Measurements from ENCODE around the gene MPLKIP.
"Not testable (repeated sequence)": the region's sequence is repeated elsewhere in the genome, so short reads cannot be mapped to it uniquely, and the experiment has no call there.

Gene MPLKIP

DNA sequence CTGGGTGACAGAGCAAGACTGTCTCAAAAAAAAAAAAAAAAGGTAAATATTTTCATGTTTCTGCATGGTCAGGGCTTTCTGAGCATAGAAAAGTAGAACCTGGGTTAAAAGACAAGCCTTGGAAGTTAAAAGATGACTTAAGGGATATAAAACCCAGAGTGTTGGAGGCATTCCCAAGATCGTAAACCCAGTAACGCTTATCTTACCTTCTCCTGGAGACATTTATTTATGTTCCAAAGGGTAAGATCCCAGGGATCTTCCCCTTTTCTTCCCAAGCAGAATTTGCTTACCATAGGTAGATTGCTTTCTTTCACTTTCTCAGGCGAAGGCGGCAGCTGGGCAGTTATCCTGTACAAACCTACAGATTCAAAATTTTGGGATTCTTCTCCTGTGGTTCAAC, 22.6 kb upstream of the MPLKIP start:
- Histone ChIP-seq H3K4me1 (ENCODE audit: control insufficient read depth, insufficient read depth, low read length, poor library complexity, severe bottlenecking) (no peaks in the 10 kb centered on the region), H3K36me3 (ENCODE audit: control insufficient read depth, insufficient read depth, low read length) (no peaks in the 10 kb centered on the region), H3K4me3 (ENCODE audit: insufficient read depth, low read depth, low read length, poor library complexity, severe bottlenecking) (no peak overlapping the region), H3K27me3 (replicated peaks; ENCODE audit: control insufficient read depth, insufficient read depth, low read length, poor library complexity, severe bottlenecking) (no peaks in the 10 kb centered on the region), H3K27ac (ENCODE audit: insufficient read depth, low read length, poor library complexity, severe bottlenecking) (no peak overlapping the region), H3K9me3 (ENCODE audit: control insufficient read depth, low read length) (no peaks in the 10 kb centered on the region)
- DNase-seq: no peak

DNA sequence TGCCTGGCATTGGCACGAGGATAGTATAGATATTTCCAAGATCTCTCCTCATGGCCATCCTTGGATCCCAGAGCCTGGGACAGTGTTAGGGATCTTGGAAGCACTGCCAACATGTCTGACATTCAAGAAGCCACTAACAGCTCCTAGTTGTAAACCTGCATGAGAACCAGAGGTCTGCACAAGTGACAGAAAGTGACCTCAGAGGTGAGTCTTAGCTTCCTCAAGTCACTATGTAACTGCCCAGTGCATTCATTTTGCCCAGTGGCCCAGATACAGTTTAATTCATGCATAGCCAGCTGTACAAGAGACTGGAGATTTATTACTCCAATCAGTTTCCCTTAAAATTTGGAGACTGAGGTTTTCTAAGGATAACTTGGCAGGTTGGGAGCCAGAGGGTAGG, 17.1 kb upstream of the MPLKIP start:
- Histone ChIP-seq H3K4me1 (ENCODE audit: control insufficient read depth, insufficient read depth, low read length, poor library complexity, severe bottlenecking) (no peaks in the 10 kb centered on the region), H3K27ac (ENCODE audit: insufficient read depth, low read length, poor library complexity, severe bottlenecking) (no peak overlapping the region), H3K27me3 (replicated peaks; ENCODE audit: control insufficient read depth, insufficient read depth, low read length, poor library complexity, severe bottlenecking) (no peaks in the 10 kb centered on the region), H3K36me3 (ENCODE audit: control insufficient read depth, insufficient read depth, low read length) (no peaks in the 10 kb centered on the region), H3K4me3 (ENCODE audit: insufficient read depth, low read depth, low read length, poor library complexity, severe bottlenecking) (no peak overlapping the region), H3K9me3 (ENCODE audit: control insufficient read depth, low read length) (no peaks in the 10 kb centered on the region)
- no peak for DNase-seq

DNA sequence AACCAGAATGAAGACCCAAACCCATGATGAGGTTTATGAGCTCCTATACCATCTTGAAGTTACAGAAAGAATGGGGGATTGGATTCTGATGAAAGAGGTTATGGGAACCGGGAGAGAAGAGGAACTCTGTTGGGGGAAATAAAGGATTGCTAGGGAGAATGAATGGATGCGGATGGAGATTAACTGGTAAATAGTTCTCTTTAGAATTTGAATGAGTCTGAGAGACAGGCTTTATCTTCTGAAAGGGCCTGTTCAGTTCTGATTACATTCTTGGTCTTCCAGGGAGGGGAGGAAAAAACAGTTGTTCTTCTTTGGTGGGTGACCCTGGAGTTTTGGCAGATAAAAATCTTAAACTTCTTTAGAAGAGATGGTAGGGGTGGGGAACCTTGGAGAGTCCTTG, 14.2 kb upstream of the MPLKIP start:
- no peak for DNase-seq
- H3K9me3 ChIP-seq (ENCODE audit: control insufficient read depth, low read length): no peaks in the 10 kb centered on the region
- no peak overlapping the region for H3K4me3 ChIP-seq (ENCODE audit: insufficient read depth, low read depth, low read length, poor library complexity, severe bottlenecking)
- H3K36me3 ChIP-seq (ENCODE audit: control insufficient read depth, insufficient read depth, low read length): no peaks in the 10 kb centered on the region
- H3K27me3 ChIP-seq (replicated peaks; ENCODE audit: control insufficient read depth, insufficient read depth, low read length, poor library complexity, severe bottlenecking): no peaks in the 10 kb centered on the region
- H3K4me1 ChIP-seq (ENCODE audit: control insufficient read depth, insufficient read depth, low read length, poor library complexity, severe bottlenecking): no peaks in the 10 kb centered on the region
- H3K27ac ChIP-seq (ENCODE audit: insufficient read depth, low read length, poor library complexity, severe bottlenecking): no peak overlapping the region

DNA sequence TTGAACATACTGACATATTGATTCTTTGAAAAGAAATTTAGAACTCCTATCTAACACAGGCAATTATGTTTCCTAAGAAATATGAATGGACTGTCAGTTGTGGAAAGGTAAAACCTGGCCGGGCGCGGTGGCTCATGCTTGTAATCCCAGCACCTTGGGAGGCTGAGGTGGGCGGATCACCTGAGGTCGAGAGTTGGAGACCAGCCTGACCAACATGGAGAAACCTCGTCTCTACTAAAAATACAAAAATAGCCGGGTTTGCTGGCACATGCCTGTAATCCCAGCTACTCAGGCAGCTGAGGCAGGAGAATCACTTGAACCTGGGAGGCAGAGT, 13.8 kb upstream of the MPLKIP start:
- not testable (repeated sequence) for H3K4me1 ChIP-seq (ENCODE audit: control insufficient read depth, insufficient read depth, low read length, poor library complexity, severe bottlenecking); H3K4me3 ChIP-seq (ENCODE audit: insufficient read depth, low read depth, low read length, poor library complexity, severe bottlenecking); H3K9me3 ChIP-seq (ENCODE audit: control insufficient read depth, low read length); H3K27ac ChIP-seq (ENCODE audit: insufficient read depth, low read length, poor library complexity, severe bottlenecking); H3K27me3 ChIP-seq (replicated peaks; ENCODE audit: control insufficient read depth, insufficient read depth, low read length, poor library complexity, severe bottlenecking); H3K36me3 ChIP-seq (ENCODE audit: control insufficient read depth, insufficient read depth, low read length); DNase-seq

DNA sequence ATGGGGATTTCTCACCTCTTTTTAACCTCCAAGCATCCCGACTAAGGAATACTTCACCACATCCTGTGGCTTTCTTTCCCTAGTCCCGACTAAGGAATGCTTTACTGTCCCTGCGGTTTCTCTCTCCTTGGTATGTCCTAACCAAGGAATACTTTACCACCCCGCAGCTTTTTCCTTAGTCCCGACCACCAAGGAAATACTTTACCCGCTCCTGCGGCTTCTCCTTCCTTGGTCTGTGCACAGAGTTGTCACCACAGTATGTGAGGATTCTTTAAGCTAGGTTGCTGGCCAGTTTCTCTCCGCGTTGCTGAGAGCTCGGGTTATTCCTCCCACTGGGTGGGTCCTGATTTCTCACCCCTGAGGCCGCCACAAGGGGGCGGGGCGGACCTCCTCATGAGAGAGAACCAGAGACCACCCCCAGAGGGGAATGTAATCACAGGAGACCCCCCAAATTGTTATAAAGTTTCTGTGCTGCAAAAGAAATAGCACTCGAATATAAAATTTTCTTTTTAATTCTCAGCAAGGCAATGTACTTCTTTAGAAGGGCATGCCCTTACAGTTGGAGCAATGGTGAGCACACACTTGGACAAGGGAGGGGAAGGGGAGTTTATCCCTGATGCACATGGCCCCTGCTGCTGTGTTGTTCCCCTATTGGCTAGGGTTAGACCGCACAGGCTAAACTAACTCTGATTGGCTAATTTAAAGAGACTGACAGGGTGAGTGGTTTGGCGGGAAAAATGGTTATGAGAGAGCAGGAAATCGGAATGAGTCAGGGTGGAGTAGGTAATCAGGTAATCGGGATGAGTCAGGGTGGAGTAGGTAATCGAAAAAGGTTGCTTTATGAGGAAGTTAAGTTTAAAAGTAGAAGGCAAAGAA, 13.2 kb upstream of the MPLKIP start:
- Histone ChIP-seq H3K9me3 (ENCODE audit: control insufficient read depth, low read length) (no peaks in the 10 kb centered on the region), H3K4me1 (ENCODE audit: control insufficient read depth, insufficient read depth, low read length, poor library complexity, severe bottlenecking) (no peaks in the 10 kb centered on the region), H3K36me3 (ENCODE audit: control insufficient read depth, insufficient read depth, low read length) (no peaks in the 10 kb centered on the region), H3K27me3 (replicated peaks; ENCODE audit: control insufficient read depth, insufficient read depth, low read length, poor library complexity, severe bottlenecking) (no peaks in the 10 kb centered on the region), H3K27ac (ENCODE audit: insufficient read depth, low read length, poor library complexity, severe bottlenecking) (no peak overlapping the region), H3K4me3 (ENCODE audit: insufficient read depth, low read depth, low read length, poor library complexity, severe bottlenecking) (no peak overlapping the region)
- no peak for DNase-seq

DNA sequence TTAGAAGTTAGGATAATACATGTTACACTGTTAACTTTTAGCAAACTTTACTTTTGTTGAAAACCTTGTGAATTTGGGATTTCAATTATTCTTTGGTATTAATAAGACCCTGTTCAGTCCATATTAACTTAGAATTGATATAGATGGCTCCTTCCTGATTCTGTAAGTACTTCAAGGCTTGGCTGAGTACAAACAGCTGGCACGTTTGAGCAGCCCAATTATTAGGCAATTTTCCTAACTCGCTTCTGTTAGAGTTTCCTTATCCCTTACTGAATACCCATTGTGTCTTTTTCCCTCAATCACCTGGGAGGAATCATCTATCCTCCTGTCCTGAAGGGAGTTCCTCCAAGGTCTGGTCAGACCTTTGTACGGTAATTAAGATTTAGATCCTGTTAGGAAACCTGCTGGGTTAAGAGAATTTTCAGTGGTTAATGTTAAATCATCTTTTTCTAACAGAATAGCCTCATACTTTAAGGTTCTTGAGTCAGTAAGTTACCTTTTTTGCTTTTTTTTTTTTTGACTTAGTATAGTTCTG, 11.2 kb upstream of the MPLKIP start:
- not testable (repeated sequence) for H3K4me1 ChIP-seq (ENCODE audit: control insufficient read depth, insufficient read depth, low read length, poor library complexity, severe bottlenecking); H3K36me3 ChIP-seq (ENCODE audit: control insufficient read depth, insufficient read depth, low read length); H3K27ac ChIP-seq (ENCODE audit: insufficient read depth, low read length, poor library complexity, severe bottlenecking); H3K9me3 ChIP-seq (ENCODE audit: control insufficient read depth, low read length); DNase-seq; H3K4me3 ChIP-seq (ENCODE audit: insufficient read depth, low read depth, low read length, poor library complexity, severe bottlenecking); H3K27me3 ChIP-seq (replicated peaks; ENCODE audit: control insufficient read depth, insufficient read depth, low read length, poor library complexity, severe bottlenecking)

DNA sequence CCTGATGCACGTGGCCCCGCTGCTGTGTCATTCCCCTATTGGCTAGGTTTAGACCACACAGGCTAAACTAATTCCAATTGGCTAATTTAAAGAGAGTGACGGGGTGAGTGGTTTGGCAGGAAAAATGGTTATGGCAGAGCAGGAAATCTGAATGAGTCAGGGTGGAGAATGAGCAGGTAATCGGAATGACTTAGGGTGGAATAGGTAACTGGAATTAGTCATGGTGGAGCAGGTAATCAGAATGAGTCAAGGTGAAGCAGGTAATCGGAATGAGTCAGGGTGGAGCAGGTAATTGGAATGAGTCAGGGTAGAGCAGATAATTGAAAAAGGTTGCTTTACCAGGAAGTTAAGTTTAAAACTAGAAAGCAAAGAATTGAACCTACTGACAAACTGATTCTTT, 7.5 kb upstream of the MPLKIP start:
- not testable (repeated sequence) for H3K27me3 ChIP-seq (replicated peaks; ENCODE audit: control insufficient read depth, insufficient read depth, low read length, poor library complexity, severe bottlenecking); H3K4me1 ChIP-seq (ENCODE audit: control insufficient read depth, insufficient read depth, low read length, poor library complexity, severe bottlenecking); H3K4me3 ChIP-seq (ENCODE audit: insufficient read depth, low read depth, low read length, poor library complexity, severe bottlenecking); H3K27ac ChIP-seq (ENCODE audit: insufficient read depth, low read length, poor library complexity, severe bottlenecking); DNase-seq; H3K36me3 ChIP-seq (ENCODE audit: control insufficient read depth, insufficient read depth, low read length); H3K9me3 ChIP-seq (ENCODE audit: control insufficient read depth, low read length)

DNA sequence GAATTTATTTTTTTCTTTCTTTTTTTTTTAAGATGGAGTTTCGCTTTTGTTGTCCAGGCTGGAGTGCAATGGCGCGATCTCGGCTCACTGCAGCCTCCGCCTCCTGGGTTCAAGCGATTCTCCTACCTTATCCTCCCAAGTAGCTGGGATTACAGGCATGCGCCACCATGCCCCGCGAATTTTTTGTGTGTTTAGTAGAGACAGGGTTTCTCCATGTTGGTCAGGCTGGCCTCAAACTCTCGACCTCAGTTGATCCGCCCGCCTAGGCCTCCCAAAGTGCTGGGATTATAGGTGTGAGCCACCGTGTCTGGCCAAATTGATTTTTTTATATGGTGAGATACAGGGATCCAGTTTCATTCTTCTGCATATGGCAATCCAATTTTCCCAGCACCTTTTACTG, 5.5 kb upstream of the MPLKIP start:
- H3K36me3 ChIP-seq (ENCODE audit: control insufficient read depth, insufficient read depth, low read length); DNase-seq; H3K27ac ChIP-seq (ENCODE audit: insufficient read depth, low read length, poor library complexity, severe bottlenecking); H3K4me1 ChIP-seq (ENCODE audit: control insufficient read depth, insufficient read depth, low read length, poor library complexity, severe bottlenecking); H3K27me3 ChIP-seq (replicated peaks; ENCODE audit: control insufficient read depth, insufficient read depth, low read length, poor library complexity, severe bottlenecking); H3K4me3 ChIP-seq (ENCODE audit: insufficient read depth, low read depth, low read length, poor library complexity, severe bottlenecking); H3K9me3 ChIP-seq (ENCODE audit: control insufficient read depth, low read length): not testable (repeated sequence)

DNA sequence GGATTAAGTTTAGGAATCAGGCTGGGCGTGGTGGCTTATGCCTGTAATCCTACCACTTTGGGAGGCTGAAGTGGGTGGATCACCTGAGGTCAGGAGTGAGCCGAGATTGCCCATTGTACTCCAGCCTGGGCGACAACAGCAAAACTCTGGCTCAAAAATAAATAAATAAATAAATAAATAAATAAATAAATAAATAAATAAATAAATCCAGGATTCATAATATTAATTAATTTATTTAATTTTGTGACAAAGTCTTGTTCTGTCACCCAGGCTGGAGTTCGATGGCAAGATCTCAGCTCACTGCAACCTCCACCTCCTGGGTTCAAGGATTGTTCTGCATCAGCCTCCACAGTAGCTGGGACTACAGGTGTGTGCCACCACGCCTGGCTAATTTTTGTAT, 4.6 kb upstream of the MPLKIP start:
- Histone ChIP-seq H3K9me3 (ENCODE audit: control insufficient read depth, low read length) (no peaks in the 10 kb centered on the region), H3K4me3 (ENCODE audit: insufficient read depth, low read depth, low read length, poor library complexity, severe bottlenecking) (no peak overlapping the region), H3K27ac (ENCODE audit: insufficient read depth, low read length, poor library complexity, severe bottlenecking) (no peak overlapping the region), H3K36me3 (ENCODE audit: control insufficient read depth, insufficient read depth, low read length) (peaks cover 3% of the 10 kb centered on the region), H3K4me1 (ENCODE audit: control insufficient read depth, insufficient read depth, low read length, poor library complexity, severe bottlenecking) (peaks cover 5% of the 10 kb centered on the region), H3K27me3 (replicated peaks; ENCODE audit: control insufficient read depth, insufficient read depth, low read length, poor library complexity, severe bottlenecking) (no peaks in the 10 kb centered on the region)
- no peak for DNase-seq

DNA sequence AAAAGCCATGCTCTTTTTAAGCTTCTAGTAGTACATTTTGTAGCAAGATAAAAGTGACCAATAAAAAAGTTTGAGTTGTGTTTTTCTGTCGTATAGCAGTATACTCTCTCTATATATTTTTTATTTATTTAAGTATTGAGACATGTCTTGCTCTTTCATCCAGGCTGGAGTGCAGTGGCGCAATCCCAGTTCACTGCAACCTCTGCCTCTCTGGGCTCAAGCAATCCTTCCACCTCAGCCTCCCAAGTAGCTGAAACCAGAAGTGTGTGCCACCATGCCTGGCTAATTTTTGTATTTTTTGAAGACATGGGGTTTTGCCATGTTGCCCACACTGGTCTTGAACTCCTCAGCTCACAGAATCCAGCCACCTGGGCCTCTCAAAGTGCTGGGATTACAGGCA, 3.1 kb upstream of the MPLKIP start:
- Histone ChIP-seq H3K9me3 (ENCODE audit: control insufficient read depth, low read length) (no peaks in the 10 kb centered on the region), H3K27ac (ENCODE audit: insufficient read depth, low read length, poor library complexity, severe bottlenecking) (no peak overlapping the region), H3K4me3 (ENCODE audit: insufficient read depth, low read depth, low read length, poor library complexity, severe bottlenecking) (no peak overlapping the region), H3K4me1 (ENCODE audit: control insufficient read depth, insufficient read depth, low read length, poor library complexity, severe bottlenecking) (peaks cover 12% of the 10 kb centered on the region), H3K27me3 (replicated peaks; ENCODE audit: control insufficient read depth, insufficient read depth, low read length, poor library complexity, severe bottlenecking) (no peaks in the 10 kb centered on the region), H3K36me3 (ENCODE audit: control insufficient read depth, insufficient read depth, low read length) (peaks cover 3% of the 10 kb centered on the region)
- no peak for DNase-seq
